SK-N-MC (cell line): ENCODE measurements around the gene ANKRD39.

Experiments used
- DNase-seq: peaks from one replicate; pipeline ENCODE4 v3.0.0-alpha.2; 2011; ENCODE audit warnings: low read depth, low spot score
- H3K27ac ChIP-seq: fragments of 200-600 bp; sonication (generic); 2 replicates; pipeline ENCODE4 v1.5.1; 2016; ENCODE audit warnings: mixed run types
- H3K36me3 ChIP-seq: fragments of 200-600 bp; sonication (generic); 2 replicates; pipeline ENCODE4 v1.6.1; 2017; ENCODE audit warnings: antibody characterized with exemption, low read length, mixed read lengths; ENCODE audit not compliant: insufficient read depth
- H3K4me3 ChIP-seq: fragments of 200-600 bp; sonication (generic); 2 replicates; pipeline ENCODE4 v1.5.1; 2016
- H3K9ac ChIP-seq: fragments of 200-600 bp; sonication (generic); 2 replicates; pipeline ENCODE4 v1.8.0; 2017; ENCODE audit warnings: mixed run types, mixed read lengths; ENCODE audit not compliant: insufficient read length
- H3K9me3 ChIP-seq: fragments of 200-600 bp; sonication (generic); 2 replicates; pipeline ENCODE4 v1.6.1; 2017; ENCODE audit warnings: low read depth, mild to moderate bottlenecking, antibody characterized with exemption, low read length, moderate library complexity, mixed read lengths
- EZH2 ChIP-seq: fragments of 200-600 bp; sonication (generic); IDR thresholded peaks from one replicate; pipeline ENCODE4 v1.6.1; 2017; ENCODE audit warnings: antibody characterized with exemption
- FOXP2 ChIP-seq: optimal IDR thresholded peaks from 2 replicates; pipeline ENCODE3; 2011; ENCODE audit warnings: mild to moderate bottlenecking, moderate library complexity; ENCODE audit not compliant: insufficient read depth; ENCODE audit errors: extremely low read length, control extremely low read depth
- POLR2AphosphoS5 ChIP-seq: IDR thresholded peaks from 2 replicates; pipeline ENCODE4 v1.6.1; 2012; ENCODE audit warnings: mild to moderate bottlenecking, low read depth, low read length, borderline replicate concordance

Gene ANKRD39

DNA sequence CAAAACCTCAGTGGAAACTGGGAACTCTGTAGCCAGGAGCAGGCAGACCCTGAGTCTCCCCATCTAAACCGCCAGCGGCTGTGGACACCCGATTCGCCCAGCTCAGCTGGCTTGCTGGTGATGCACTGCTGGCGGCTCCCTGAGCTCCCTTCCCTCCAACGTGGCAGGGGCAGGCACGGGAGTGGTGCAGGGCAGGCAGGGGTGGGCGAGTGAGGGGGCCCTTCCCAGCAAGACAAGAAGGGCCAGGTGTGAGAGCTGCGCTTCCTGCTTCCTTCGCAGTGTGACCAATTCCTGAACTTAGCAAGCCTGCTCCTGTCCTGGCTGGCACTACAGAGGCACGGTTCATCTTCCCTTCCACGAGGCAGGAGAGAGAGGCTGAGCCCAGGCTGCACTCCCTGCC is 24.4 kb upstream of the ANKRD39 start:
- TF ChIP-seq FOXP2 (no peak), EZH2 (no peak), POLR2AphosphoS5 (no peak)
- Histone ChIP-seq H3K9ac (no peak overlapping the region), H3K4me3 (no peak overlapping the region), H3K36me3 (no peaks in the 10 kb centered on the region), H3K27ac (no peak overlapping the region), H3K9me3 (no peaks in the 10 kb centered on the region)
- no peak for DNase-seq

DNA sequence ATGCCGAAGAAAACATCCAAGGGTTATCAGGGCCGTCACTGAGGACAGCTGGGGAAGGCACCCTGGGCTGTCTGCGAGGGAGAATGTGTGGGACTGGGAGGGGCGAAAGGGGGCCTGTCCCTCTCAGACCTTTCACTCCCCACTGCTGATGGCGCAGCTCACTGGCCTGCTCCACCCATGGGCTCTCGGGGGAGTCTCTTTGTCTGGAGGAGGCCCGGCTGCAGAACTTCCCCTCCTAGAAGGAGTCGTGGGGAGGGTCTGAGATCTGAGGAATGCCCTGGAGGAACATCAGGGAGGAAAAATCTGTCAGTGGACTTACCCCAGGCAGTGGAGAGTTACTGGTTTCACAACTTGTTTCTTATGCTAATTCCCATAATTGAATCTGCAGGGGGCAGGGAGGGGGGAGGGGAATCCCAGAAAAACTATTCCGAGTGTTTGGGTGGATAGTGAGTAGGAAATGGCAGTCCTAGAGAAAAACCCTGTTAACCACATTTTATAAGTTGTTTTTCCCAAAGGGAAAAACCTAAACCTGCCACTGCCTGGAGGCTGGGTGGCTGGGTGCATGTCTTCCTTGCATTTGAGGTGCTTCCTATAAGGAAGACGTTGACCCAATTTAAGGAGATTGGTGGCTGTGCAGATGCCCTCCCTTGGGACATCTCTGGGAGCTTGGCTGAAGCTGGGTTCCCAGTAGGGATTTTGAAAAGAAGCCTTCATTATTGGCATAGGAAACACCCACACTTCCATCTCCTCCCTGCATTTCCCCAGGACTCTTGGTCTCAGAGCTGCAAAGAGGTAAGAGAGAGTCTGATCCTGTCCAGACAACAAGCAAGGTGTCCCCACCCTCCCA is 23.8 kb upstream of the ANKRD39 start:
- DNase-seq, result no peak
- H3K36me3 ChIP-seq, result no peaks in the 10 kb centered on the region
- H3K9ac ChIP-seq, result no peak overlapping the region
- no peaks in the 10 kb centered on the region for H3K9me3 ChIP-seq
- no peak overlapping the region for H3K27ac ChIP-seq
- TF ChIP-seq POLR2AphosphoS5 (no peak), EZH2 (no peak), FOXP2 (no peak)
- H3K4me3 ChIP-seq, result peak overlapping the region; percentile 35

DNA sequence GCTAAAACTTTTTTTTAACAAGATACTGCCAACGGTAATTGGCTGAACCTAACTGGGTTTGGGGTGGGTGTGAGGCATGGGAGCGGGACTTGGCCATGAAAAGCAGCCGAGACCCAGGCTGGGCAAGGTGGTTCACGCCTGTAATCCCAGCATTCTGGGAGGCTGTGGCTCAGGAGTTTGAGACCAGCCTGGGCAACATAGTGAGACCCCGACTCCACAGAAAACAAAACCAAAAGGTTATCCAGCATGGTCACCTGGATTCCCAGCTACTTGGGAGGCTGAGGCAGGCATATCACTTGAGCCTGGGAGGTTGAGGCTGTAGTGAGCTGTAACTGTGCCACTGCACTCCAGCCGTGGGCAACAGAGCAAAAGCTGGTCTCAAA is 23.1 kb upstream of the ANKRD39 start:
- Histone ChIP-seq H3K9ac (no peak overlapping the region), H3K27ac (no peak overlapping the region), H3K36me3 (no peaks in the 10 kb centered on the region), H3K9me3 (no peaks in the 10 kb centered on the region), H3K4me3 (no peak overlapping the region)
- DNase-seq, result no peak
- TF ChIP-seq EZH2 (no peak), FOXP2 (no peak)

DNA sequence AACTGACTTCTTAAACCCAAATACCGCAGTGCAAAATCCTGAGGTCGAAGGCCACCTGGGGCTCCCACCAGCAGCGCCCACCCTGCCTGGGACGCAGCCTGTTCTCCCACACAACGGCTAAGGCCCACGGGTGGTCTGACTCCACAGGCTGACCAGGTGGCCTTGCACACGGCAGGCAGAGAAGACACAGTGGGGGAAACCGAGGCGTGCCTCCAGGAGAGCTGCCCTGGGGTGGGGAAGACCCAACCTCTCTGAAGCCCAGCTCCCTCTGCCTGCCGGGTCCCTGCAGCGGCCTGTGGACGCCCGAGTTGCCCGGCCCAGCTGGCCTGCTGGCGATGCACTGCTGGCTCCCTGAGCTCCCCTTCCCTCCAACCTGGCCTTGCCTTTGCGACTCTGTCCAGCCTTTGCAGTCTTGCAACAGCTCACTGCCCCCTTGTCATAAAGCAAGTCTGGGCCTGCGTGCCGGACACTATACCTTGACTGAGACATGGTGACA is 21.8 kb upstream of the ANKRD39 start:
- H3K36me3 ChIP-seq, result no peaks in the 10 kb centered on the region
- TF ChIP-seq FOXP2, result no peak
- TF ChIP-seq POLR2AphosphoS5, result no peak
- TF ChIP-seq EZH2, result no peak
- H3K9ac ChIP-seq, result no peak overlapping the region
- no peak for DNase-seq
- no peak overlapping the region for H3K4me3 ChIP-seq
- H3K27ac ChIP-seq, result no peak overlapping the region
- H3K9me3 ChIP-seq, result no peaks in the 10 kb centered on the region

DNA sequence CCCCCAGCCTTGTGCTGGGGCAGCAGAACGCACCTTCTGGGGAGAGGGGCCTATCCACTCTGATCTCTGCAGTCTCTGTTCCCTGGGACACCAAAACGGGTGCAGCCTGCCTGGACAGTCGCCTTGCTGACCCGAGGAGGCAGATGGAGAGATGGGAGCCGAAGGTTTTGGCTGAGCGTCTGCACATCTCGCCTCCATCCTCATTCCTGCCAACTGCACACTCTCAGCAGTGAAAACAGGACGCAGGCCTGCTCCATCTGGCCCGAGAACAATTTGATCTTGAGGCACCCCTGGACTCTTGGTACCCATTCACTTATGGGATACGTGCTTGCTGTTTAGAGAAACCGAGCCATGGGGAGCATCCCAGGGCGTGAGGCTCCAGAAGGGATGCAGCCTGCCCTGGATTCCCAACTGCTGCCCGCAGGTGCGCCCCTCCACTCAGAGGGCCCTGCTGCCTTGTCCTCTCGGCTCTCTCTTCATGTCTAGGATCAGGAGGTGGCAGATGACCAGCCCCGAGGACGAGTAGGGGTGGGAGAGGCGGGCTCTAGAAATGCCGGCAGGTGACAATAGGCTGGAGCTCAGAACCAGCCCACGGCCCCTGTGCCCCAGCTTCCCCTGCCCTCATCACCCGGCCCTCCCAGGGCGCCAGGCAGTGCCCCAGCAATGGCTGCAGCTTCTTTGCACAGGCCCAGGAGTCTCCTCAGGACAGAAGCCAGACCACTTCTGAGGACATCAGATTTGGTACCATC is 21.2 kb upstream of the ANKRD39 start:
- Histone ChIP-seq H3K27ac (no peak overlapping the region), H3K4me3 (no peak overlapping the region), H3K36me3 (no peaks in the 10 kb centered on the region), H3K9me3 (no peaks in the 10 kb centered on the region), H3K9ac (no peak overlapping the region)
- TF ChIP-seq FOXP2 (no peak), POLR2AphosphoS5 (no peak), EZH2 (no peak)
- no peak for DNase-seq

DNA sequence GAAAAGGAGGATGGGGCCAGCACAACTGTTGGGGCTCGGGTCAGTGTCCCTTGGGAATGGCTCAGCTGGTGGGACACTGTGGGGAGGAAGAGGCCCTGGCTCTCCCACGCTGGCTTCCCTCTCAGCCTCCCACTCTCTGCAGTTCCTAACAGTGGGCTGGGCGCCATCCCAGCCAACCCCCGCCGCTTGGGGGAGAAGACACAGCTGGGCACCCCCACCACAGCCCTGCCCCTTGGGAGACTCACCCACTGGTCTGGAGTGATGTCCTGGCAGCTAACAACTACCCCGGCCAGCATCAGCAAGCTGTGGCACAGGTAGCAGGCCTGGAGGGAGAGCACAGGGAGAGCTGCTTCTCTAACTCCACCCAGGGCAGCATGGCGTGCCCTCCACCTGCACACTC is 20.4 kb upstream of the ANKRD39 start:
- H3K9ac ChIP-seq, result no peak overlapping the region
- H3K36me3 ChIP-seq, result no peaks in the 10 kb centered on the region
- no peak for TF ChIP-seq FOXP2
- TF ChIP-seq POLR2AphosphoS5, result no peak
- no peak for TF ChIP-seq EZH2
- H3K27ac ChIP-seq, result no peak overlapping the region
- H3K9me3 ChIP-seq, result no peaks in the 10 kb centered on the region
- no peak overlapping the region for H3K4me3 ChIP-seq
- no peak for DNase-seq

DNA sequence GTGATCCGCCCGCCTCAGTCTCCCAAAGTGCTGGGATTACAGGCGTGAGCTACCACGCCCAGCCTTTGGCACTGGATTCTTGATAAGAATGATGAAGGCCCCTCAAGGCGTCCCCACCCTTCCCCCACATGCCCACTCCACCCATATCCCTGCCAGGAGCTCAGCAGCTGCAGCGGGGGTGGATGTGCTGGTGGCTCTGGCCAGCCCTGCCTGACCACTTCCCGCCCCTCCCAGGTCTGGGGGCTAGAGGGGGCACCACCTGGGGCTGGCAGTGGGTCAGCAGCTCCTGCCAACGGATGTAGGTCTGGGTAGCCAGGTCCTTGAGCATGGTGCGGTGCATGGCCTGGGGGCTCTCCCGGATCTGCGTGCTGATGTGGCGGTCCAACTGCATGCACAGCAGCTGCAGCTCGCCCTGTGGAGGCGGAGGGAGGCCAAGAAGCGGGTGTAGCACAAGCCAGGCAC is 19.8 kb upstream of the ANKRD39 start:
- H3K9me3 ChIP-seq, result no peaks in the 10 kb centered on the region
- H3K36me3 ChIP-seq, result no peaks in the 10 kb centered on the region
- H3K9ac ChIP-seq, result no peak overlapping the region
- H3K4me3 ChIP-seq, result no peak overlapping the region
- TF ChIP-seq POLR2AphosphoS5 (no peak), EZH2 (no peak), FOXP2 (no peak)
- DNase-seq, result no peak
- no peak overlapping the region for H3K27ac ChIP-seq

DNA sequence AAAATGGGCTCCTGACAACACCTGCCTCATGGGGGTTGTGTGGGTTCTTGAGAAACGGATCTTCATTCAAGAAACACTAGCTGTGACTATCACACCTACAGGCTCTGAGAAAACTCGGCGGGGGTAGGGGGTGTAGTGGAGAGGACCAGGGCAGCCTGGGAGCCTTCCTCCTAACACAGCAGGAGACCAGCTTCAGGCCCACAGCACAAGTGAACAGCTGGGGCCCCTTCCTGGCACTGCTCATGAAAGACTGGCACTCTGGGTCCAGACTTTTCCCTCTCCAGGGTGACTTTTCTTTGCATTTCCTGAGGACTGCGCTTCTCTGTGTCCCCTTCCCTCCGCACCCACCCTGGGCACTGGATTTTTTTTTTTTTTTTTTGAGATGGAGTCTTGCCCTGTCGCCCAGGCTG is 19.2 kb upstream of the ANKRD39 start:
- no peak overlapping the region for H3K9ac ChIP-seq
- H3K27ac ChIP-seq, result no peak overlapping the region
- no peaks in the 10 kb centered on the region for H3K9me3 ChIP-seq
- DNase-seq, result no peak
- TF ChIP-seq FOXP2 (no peak), POLR2AphosphoS5 (no peak), EZH2 (no peak)
- H3K4me3 ChIP-seq, result no peak overlapping the region
- H3K36me3 ChIP-seq, result no peaks in the 10 kb centered on the region
